Measurements from ENCODE around the gene CHN1. TPM values are rescaled to one million over a fixed set of nuclear protein-coding genes. Genes with fewer than 3 reads are reported as not detected.

Gene CHN1
- total and polyA plus RNA-seq, 2 of the 8 experiments (the other 6 are each of a cell fraction or from before 2014, with no cell fraction given) = 54.0 to 65.7 TPM

GRCh38 chr2:175008009-175008408, 2.8 kb upstream of the CHN1 start:
- Histone ChIP-seq H4K20me1 (replicated peaks in 1 of 2; ENCODE audit: control insufficient read depth in 1 of 2, insufficient read depth in 2 of 2, low read length in 2 of 2) (no peaks in the 10 kb centered on the region), H3K23me2 (ENCODE audit: low read depth, low read length) (no peaks in the 10 kb centered on the region; the same call in 1 of the 2 replicates), H2BK20ac (ENCODE audit: low read length) (no peak overlapping the region), H3K4ac (replicated peaks; ENCODE audit: insufficient read length, low read depth, low read length) (no peak overlapping the region), H3K36me3 (ENCODE audit: control insufficient read depth in 2 of 4, insufficient read depth in 4 of 4, low read length in 3 of 4) (no peaks in the 10 kb centered on the region), H3K79me1 (ENCODE audit: low read depth, low read length) (no peaks in the 10 kb centered on the region), H3K4me1 (replicated peaks in 1 of 4; ENCODE audit: control insufficient read depth in 3 of 4, insufficient read depth in 4 of 4, low read length in 3 of 4) (peaks cover 0 to 13% (median 9%) of the 10 kb centered on the region in 4 experiments; a peak in 4 of 7 replicates), H3K14ac (ENCODE audit: insufficient read length) (no peak overlapping the region), H4K5ac (ENCODE audit: insufficient read length, low read depth, low read length) (no peak overlapping the region), H2BK5ac (ENCODE audit: low read depth, low read length) (no peak overlapping the region), H4K91ac (replicated peaks; ENCODE audit: insufficient read length, low read length) (no peak overlapping the region), H2BK120ac (replicated peaks; ENCODE audit: low read depth, low read length) (no peak overlapping the region), H3K4me2 (ENCODE audit: insufficient read depth in 1 of 2, low read depth in 2 of 2, low read length in 2 of 2) (0 out of 4 replicates have a peak overlapping the region, but pooled peaks of 1 of the 2 experiments have one; percentile 42), H3K23ac (ENCODE audit: insufficient read length) (no peak overlapping the region), H2AK5ac (ENCODE audit: low read depth, low read length) (no peak overlapping the region), H3K56ac (replicated peaks; ENCODE audit: insufficient read length, low read depth, low read length) (no peak overlapping the region), H3K27me3 (replicated peaks in 1 of 4; ENCODE audit: control insufficient read depth in 3 of 4, extremely low read depth in 1 of 4, insufficient read depth in 3 of 4, low read length in 3 of 4) (no peaks in the 10 kb centered on the region), H2BK12ac (ENCODE audit: low read depth, low read length) (no peak overlapping the region), H4K8ac (ENCODE audit: extremely low read depth, insufficient read depth, low read length) (no peak overlapping the region), H2AFZ (ENCODE audit: low read length) (0 out of 2 replicates have a peak overlapping the region, but pooled peaks have one; percentile 79), H3K9ac (replicated peaks in 1 of 4; ENCODE audit: extremely low read depth in 1 of 4, low read depth in 3 of 4, low read length in 3 of 4) (no peak overlapping the region), H2BK15ac (ENCODE audit: low read length) (no peak overlapping the region), H3K4me3 (ENCODE audit: extremely low read depth in 1 of 4, insufficient read depth in 2 of 4, low read depth in 3 of 4, low read length in 4 of 4) (no peak overlapping the region), H3K27ac (ENCODE audit: low read depth, low read length) (no peak overlapping the region), H3K9me3 (ENCODE audit: insufficient read depth in 2 of 2, low read depth in 1 of 2, low read length in 1 of 2) (no peaks in the 10 kb centered on the region), H3K18ac (ENCODE audit: extremely low read depth, low read length) (no peak overlapping the region), H3K79me2 (ENCODE audit: control insufficient read depth in 1 of 2, insufficient read depth in 2 of 2, low read length in 2 of 2) (peaks cover 0 to 15% of the 10 kb centered on the region in 2 experiments; a peak in 2 of 4 replicates)
- ChIA-PET CTCF (ENCODE audit: partially characterized antibody) (interaction anchor here (0.6 to 1.5 kb wide), 9 partner anchors 13 to 991 kb away, joined by 3 to 5 read pairs (median 3); no protein-coding TSS in a partner anchor), POLR2A (ENCODE audit: partially characterized antibody) (no interaction called here)
- WGBS, 2 experiments (ENCODE audit: extremely low coverage in 1 of 2, insufficient coverage in 1 of 2, insufficient read length in 1 of 2, insufficient replicate concordance in 2 of 2, low coverage in 1 of 2, low lambda C conversion rate in 2 of 2, missing lambda C conversion rate in 1 of 2) = 90% methylated on average over 4 of the region's 4 CpGs; no CpG with 5 or more reads in 1 of the 2 experiments
- DNase-seq (ENCODE audit: low read depth in 1 of 2, low spot score in 2 of 2) (no peak), FAIRE-seq (no peak)
- TF ChIP-seq TAF1 (IDR thresholded peaks at IDR 0.05; ENCODE audit: low read depth, low read length) (no peak), POU5F1 (IDR thresholded peaks at IDR 0.05; ENCODE audit: low read depth, low read length) (no peak), RXRA (IDR thresholded peaks at IDR 0.05; ENCODE audit: insufficient read depth, low read depth, low read length) (no peak)

All from H1 (cell line).